HG02759 (cell line): ENCODE measurements around the gene CTIF.
A peak's percentile ranks its signal among the peaks of the same experiment; 100 is the strongest.

Experiments
- ATAC-seq: cut with Tn5 transposase; IDR thresholded peaks from one replicate; pipeline ENCODE4 v1.9.1; 2021; ENCODE audit warnings: mild to moderate bottlenecking, moderate library complexity; ENCODE audit not compliant: unreplicated experiment

CTIF gene

GRCh38 chr18:48796491-48797205 lies 257.8 kb downstream of the CTIF start:
- no peak for ATAC-seq

GRCh38 chr18:48797841-48798255 lies 259.0 kb downstream of the CTIF start:
- ATAC-seq = no peak

- ATAC-seq = no peak
These were observed 259.8 kb downstream of the CTIF start for GRCh38 chr18:48798334-48799245.

- no peak for ATAC-seq
These were observed 261.0 kb downstream of the CTIF start for GRCh38 chr18:48799724-48800315.

GRCh38 chr18:48800466-48800865 lies 261.6 kb downstream of the CTIF start:
- peak; percentile 11 for ATAC-seq

GRCh38 chr18:48800876-48801727 lies 262.3 kb downstream of the CTIF start:
- peak; percentile 61 for ATAC-seq

GRCh38 chr18:48801728-48802542 lies 263.1 kb downstream of the CTIF start:
- no peak for ATAC-seq

GRCh38 chr18:48802543-48803290 lies 263.9 kb downstream of the CTIF start:
- no peak for ATAC-seq

GRCh38 chr18:48803518-48803917 lies 264.7 kb downstream of the CTIF start:
- ATAC-seq = no peak

- no peak for ATAC-seq
These were observed 265.4 kb downstream of the CTIF start for GRCh38 chr18:48803951-48804855.

GRCh38 chr18:48804856-48805610 lies 266.2 kb downstream of the CTIF start:
- no peak for ATAC-seq

- no peak for ATAC-seq
These were observed 267.1 kb downstream of the CTIF start for GRCh38 chr18:48805826-48806535.

- ATAC-seq = no peak
These were observed 267.9 kb downstream of the CTIF start for GRCh38 chr18:48806551-48807261.

- ATAC-seq = no peak
These were observed 269.6 kb downstream of the CTIF start for GRCh38 chr18:48808476-48808875.

GRCh38 chr18:48809365-48809764 lies 270.5 kb downstream of the CTIF start:
- no peak for ATAC-seq

GRCh38 chr18:48810805-48811204 lies 272.0 kb downstream of the CTIF start:
- no peak for ATAC-seq
